ENCODE data around the gene KRTAP2-4. TPM values are rescaled to one million over a fixed set of nuclear protein-coding genes. Genes with fewer than 3 reads are reported as not detected.
"Not testable (repeated sequence)": the region's sequence is repeated elsewhere in the genome, so short reads cannot be mapped to it uniquely, and the experiment has no call there.

Gene KRTAP2-4
- total RNA-seq, 1 donor from 2014 or later: not detected

- no peak for DNase-seq (ENCODE audit: low spot score)
Observed at GRCh38 chr17:41037853-41038350, 27.8 kb downstream of the KRTAP2-4 start.

- DNase-seq (ENCODE audit: low spot score): not testable (repeated sequence)
Observed at GRCh38 chr17:41034346-41034935, 31.2 kb downstream of the KRTAP2-4 start, which contains the start of gene KRTAP1-3. Gene KRTAP1-3 (minus strand): TSS chr17:41034874. CDS start chr17:41034821, 53 bp downstream.

GRCh38 chr17:41029633-41030245 lies 35.9 kb downstream of the KRTAP2-4 start, which contains the start of gene KRTAP1-4:
Gene KRTAP1-4 (minus strand): TSS chr17:41030195. CDS start chr17:41030078, 117 bp downstream.
- no peak for DNase-seq (ENCODE audit: low spot score)

- DNase-seq (ENCODE audit: low spot score): no peak
Observed at GRCh38 chr17:41026715-41027471, 38.8 kb downstream of the KRTAP2-4 start, which contains the start of gene KRTAP1-5. Gene KRTAP1-5 (minus strand): TSS chr17:41027208. CDS start chr17:41027155, 53 bp downstream.

GRCh38 chr17:41024697-41025096 lies 41.0 kb downstream of the KRTAP2-4 start:
- DNase-seq (ENCODE audit: low spot score): no peak

- no peak for DNase-seq (ENCODE audit: low spot score)
Observed at GRCh38 chr17:41020336-41020735, 45.3 kb downstream of the KRTAP2-4 start.

GRCh38 chr17:41019415-41019814 lies 46.3 kb downstream of the KRTAP2-4 start:
- DNase-seq (ENCODE audit: low spot score): no peak

- DNase-seq (ENCODE audit: low spot score): no peak
Observed at GRCh38 chr17:41018541-41018940, 47.1 kb downstream of the KRTAP2-4 start.

- no peak for DNase-seq (ENCODE audit: low spot score)
Observed at GRCh38 chr17:41016578-41017215, 49.0 kb downstream of the KRTAP2-4 start.

- no peak for DNase-seq (ENCODE audit: low spot score)
Observed at GRCh38 chr17:41015454-41015853, 50.2 kb downstream of the KRTAP2-4 start.

Other genes with a start within 250 kb of the KRTAP2-4 start
- 70.1 TPM for gene KRT10, start 243.3 kb downstream of the KRTAP2-4 start, total RNA-seq
- not detected for gene KRT12, start 198.7 kb downstream of the KRTAP2-4 start, total RNA-seq
- 4.7 TPM for gene KRT20, start 180.6 kb downstream of the KRTAP2-4 start, total RNA-seq
- gene KRT23, start 128.2 kb downstream of the KRTAP2-4 start, total RNA-seq: 3.9 TPM
- not detected for gene KRT39, start 98.9 kb downstream of the KRTAP2-4 start, total RNA-seq
- gene KRT40, start 81.6 kb downstream of the KRTAP2-4 start, total RNA-seq: not detected
- not detected for gene KRTAP3-3, start 71.7 kb downstream of the KRTAP2-4 start, total RNA-seq
- not detected for gene KRTAP3-2, start 66.0 kb downstream of the KRTAP2-4 start, total RNA-seq
- not detected for gene KRTAP3-1, start 56.8 kb downstream of the KRTAP2-4 start, total RNA-seq
- gene KRTAP1-5, start 38.7 kb downstream of the KRTAP2-4 start, total RNA-seq: not detected
- gene KRTAP1-4, start 35.7 kb downstream of the KRTAP2-4 start, total RNA-seq: not detected
- not detected for gene KRTAP1-3, start 31.0 kb downstream of the KRTAP2-4 start, total RNA-seq
- gene KRTAP1-1, start 24.4 kb downstream of the KRTAP2-4 start, total RNA-seq: not detected
- gene KRTAP2-1, start 18.6 kb downstream of the KRTAP2-4 start, total RNA-seq: not detected
- not detected for gene KRTAP2-2, start 10.6 kb downstream of the KRTAP2-4 start, total RNA-seq
- not detected for gene KRTAP2-3, start 5.8 kb downstream of the KRTAP2-4 start, total RNA-seq
- gene KRTAP4-7, start 18.3 kb upstream of the KRTAP2-4 start, total RNA-seq: not detected
- not detected for gene KRTAP4-8, start 32.3 kb upstream of the KRTAP2-4 start, total RNA-seq
- not detected for gene KRTAP4-16, start 36.3 kb upstream of the KRTAP2-4 start, total RNA-seq
- not detected for gene KRTAP4-9, start 39.5 kb upstream of the KRTAP2-4 start, total RNA-seq
- gene KRTAP4-11, start 52.5 kb upstream of the KRTAP2-4 start, total RNA-seq: not detected
- gene KRTAP4-12, start 58.3 kb upstream of the KRTAP2-4 start, total RNA-seq: not detected
- gene KRTAP4-6, start 74.7 kb upstream of the KRTAP2-4 start, total RNA-seq: not detected
- not detected for gene KRTAP4-5, start 83.9 kb upstream of the KRTAP2-4 start, total RNA-seq
- not detected for gene KRTAP4-4, start 94.9 kb upstream of the KRTAP2-4 start, total RNA-seq
- gene KRTAP4-3, start 102.3 kb upstream of the KRTAP2-4 start, total RNA-seq: not detected
- not detected for gene KRTAP4-2, start 112.3 kb upstream of the KRTAP2-4 start, total RNA-seq
- not detected for gene KRTAP4-1, start 119.0 kb upstream of the KRTAP2-4 start, total RNA-seq
- not detected for gene KRTAP9-1, start 124.0 kb upstream of the KRTAP2-4 start, total RNA-seq
- not detected for gene KRTAP9-2, start 160.8 kb upstream of the KRTAP2-4 start, total RNA-seq
- gene KRTAP9-3, start 166.6 kb upstream of the KRTAP2-4 start, total RNA-seq: not detected
- gene KRTAP9-8, start 172.1 kb upstream of the KRTAP2-4 start, total RNA-seq: not detected
- not detected for gene KRTAP9-4, start 183.8 kb upstream of the KRTAP2-4 start, total RNA-seq
- gene KRTAP9-9, start 189.5 kb upstream of the KRTAP2-4 start, total RNA-seq: not detected
- not detected for gene KRTAP9-6, start 199.5 kb upstream of the KRTAP2-4 start, total RNA-seq
- not detected for gene KRTAP9-7, start 209.8 kb upstream of the KRTAP2-4 start, total RNA-seq
- not detected for gene KRTAP29-1, start 237.0 kb upstream of the KRTAP2-4 start, total RNA-seq
- gene KRTAP16-1, start 243.4 kb upstream of the KRTAP2-4 start, total RNA-seq: not detected
- not detected for gene KRTAP17-1, start 249.8 kb upstream of the KRTAP2-4 start, total RNA-seq

All from ureter (tissue), 1 donor.